Epithelial cell of prostate (primary cell): ENCODE data around the gene SURF4.
"Not testable (repeated sequence)": the region's sequence is repeated elsewhere in the genome, so short reads cannot be mapped to it uniquely, and the experiment has no call there.

Source experiments
- DNase-seq: peaks from one replicate; pipeline ENCODE4 v3.0.0-alpha.2; 2011; ENCODE audit warnings: low read depth, low spot score
- H3K27ac ChIP-seq: fragments of 450-650 bp; 2 replicates; pipeline ENCODE4 v1.5.1; 2017; ENCODE audit warnings: mild to moderate bottlenecking

SURF4 gene

GRCh38 chr9:133321411-133321935, 54.4 kb downstream of the SURF4 start:
- no peak overlapping the region for H3K27ac ChIP-seq

GRCh38 chr9:133320421-133320881, 55.4 kb downstream of the SURF4 start:
- H3K27ac ChIP-seq: no peak overlapping the region
- no peak for DNase-seq

More at GRCh38 chr9:133321411-133321935, 54.4 kb downstream of the SURF4 start:
- DNase-seq: no peak

GRCh38 chr9:133317551-133317950, 58.3 kb downstream of the SURF4 start:
- not testable (repeated sequence) for H3K27ac ChIP-seq, DNase-seq

DNA sequence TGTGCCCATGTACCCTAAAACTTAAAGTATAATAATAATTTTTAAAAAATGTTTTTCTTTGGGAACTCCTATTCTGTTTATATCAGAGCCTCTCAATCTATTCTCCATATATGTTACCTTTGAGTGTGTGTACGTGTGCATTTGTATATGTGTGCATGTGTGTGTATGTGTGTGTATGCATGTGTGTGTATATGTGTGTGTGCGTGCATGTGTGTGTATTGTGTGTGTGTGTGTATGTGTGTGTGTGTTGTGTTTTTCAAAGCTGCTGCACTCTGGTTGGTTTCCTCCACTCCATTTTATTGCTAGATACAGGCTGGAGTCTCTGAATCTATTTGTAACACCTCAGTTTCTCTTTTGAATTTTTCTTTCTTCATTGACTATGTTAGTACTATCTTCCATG, 59.9 kb downstream of the SURF4 start:
- no peak for DNase-seq
- H3K27ac ChIP-seq: no peak overlapping the region
